Endothelial cell of umbilical vein (primary cell): ENCODE results near the gene ALDOA. TPM values are rescaled to one million over a fixed set of nuclear protein-coding genes. Genes with fewer than 3 reads are reported as not detected.

Source experiments
- BruUV-seq: library from RNA; stranded (reverse); fragments of 400-500 nt; replicated peaks from 2 replicates; lab custom pipeline; 2021; lab: Mats Ljungman, UMichigan
- CTCF ChIA-PET: fragments of 300-600, 350-600 bp; sonication (Branson Sonifier 250); formaldehyde crosslinking; loops from one replicate; lab custom pipeline; 2021; ENCODE audit warnings: antibody characterized with exemption, inconsistent platforms; lab: Charles Lee
- POLR2A ChIA-PET: fragments of 300-600, 350-600 bp; sonication (Branson Sonifier 250); formaldehyde crosslinking; loops from one replicate; lab custom pipeline; 2021; ENCODE audit warnings: antibody characterized with exemption, inconsistent platforms; lab: Charles Lee
- DNase-seq: peaks from one replicate; pipeline ENCODE4 v3.0.0-alpha.2; 2011; ENCODE audit warnings: low read depth, low spot score
- FAIRE-seq: peaks from 2 replicates; lab custom pipeline; 2011; peaks lifted over from hg19 to GRCh38; lab: Jason Lieb, UNC
- H2AFZ ChIP-seq: 2 replicates; pipeline ENCODE4 v1.6.0; 2012; ENCODE audit warnings: low read depth, low read length, control low read depth, inconsistent platforms
- H3K27ac ChIP-seq: 2 replicates; pipeline ENCODE4 v1.5.1; 2011; ENCODE audit warnings: low read depth, mild to moderate bottlenecking, control low read depth, low read length, moderate library complexity; ENCODE audit not compliant: insufficient read depth
- H3K27me3 ChIP-seq, 2 experiments: 2 replicates each; pipeline versions ENCODE4 v1.6.0 to v1.6.1; 2011; ENCODE audit warnings: low read length in 2 of 2, mixed read lengths in 1 of 2; ENCODE audit not compliant: control insufficient read depth in 2 of 2, insufficient read depth in 2 of 2
- H3K36me3 ChIP-seq, 2 experiments: 2 replicates in 1 of 2; 3 replicates in 1 of 2; pipeline ENCODE4 v1.5.1; 2011; ENCODE audit warnings: low read length in 2 of 2, mild to moderate bottlenecking in 1 of 2, moderate library complexity in 1 of 2; ENCODE audit not compliant: control insufficient read depth in 2 of 2, insufficient read depth in 2 of 2; ENCODE audit errors: extremely low read depth in 1 of 2
- H3K4me1 ChIP-seq: 3 replicates; pipeline ENCODE4 v1.5.1; 2011; ENCODE audit warnings: mild to moderate bottlenecking, low read length; ENCODE audit not compliant: control insufficient read depth, insufficient read depth; ENCODE audit errors: extremely low read depth
- H3K4me2 ChIP-seq: 2 replicates; pipeline ENCODE4 v1.6.1; 2011; ENCODE audit warnings: low read length, control low read depth, mixed read lengths; ENCODE audit not compliant: insufficient read depth
- H3K4me3 ChIP-seq, 3 experiments: fragments of 200-600 bp in 1 of 3; sonication (generic), shearing (Covaris generic) in 1 of 3; replicated peaks in 1 of 3; 2 replicates each; pipeline ENCODE4 v1.5.1; 2011 to 2016; ENCODE audit warnings: control low read depth in 3 of 3, low read length in 3 of 3, mild to moderate bottlenecking in 2 of 3, inconsistent platforms in 1 of 3, low read depth in 1 of 3, moderate library complexity in 1 of 3; ENCODE audit not compliant: insufficient read depth in 1 of 3
- H3K79me2 ChIP-seq: 2 replicates; pipeline ENCODE4 v1.6.0; 2012; ENCODE audit warnings: low read length, inconsistent platforms; ENCODE audit not compliant: control insufficient read depth, insufficient read depth
- H3K9ac ChIP-seq: replicated peaks from 2 replicates; pipeline ENCODE3; 2011; ENCODE audit warnings: low read length, control low read depth; ENCODE audit not compliant: insufficient read depth; ENCODE audit errors: extremely low read depth
- H3K9me1 ChIP-seq: replicated peaks from 3 replicates; pipeline ENCODE4 v1.6.0; 2011; ENCODE audit warnings: mild to moderate bottlenecking, low read length; ENCODE audit not compliant: control insufficient read depth, insufficient read depth; ENCODE audit errors: extremely low read depth
- H3K9me3 ChIP-seq: replicated peaks from 2 replicates; pipeline ENCODE4 v1.5.1; 2012; ENCODE audit warnings: low read length, inconsistent platforms; ENCODE audit not compliant: control insufficient read depth, insufficient read depth
- H4K20me1 ChIP-seq: replicated peaks from 2 replicates; pipeline ENCODE3; 2011; ENCODE audit warnings: mild to moderate bottlenecking, low read length; ENCODE audit not compliant: control insufficient read depth, insufficient read depth; ENCODE audit errors: extremely low read depth
- EZH2 ChIP-seq: IDR thresholded peaks from 2 replicates; pipeline ENCODE4 v1.6.1; 2012; ENCODE audit warnings: borderline replicate concordance, low read depth, mild to moderate bottlenecking, moderate library complexity, low read length, inconsistent platforms; ENCODE audit not compliant: severe bottlenecking
- FOS ChIP-seq: IDR thresholded peaks from 2 replicates; pipeline ENCODE4 v1.6.1; 2011; ENCODE audit warnings: mild to moderate bottlenecking, low read length, moderate library complexity, borderline replicate concordance; ENCODE audit not compliant: insufficient read depth
- GATA2 ChIP-seq: IDR thresholded peaks from 2 replicates; pipeline ENCODE4 v1.7.0; 2011; ENCODE audit warnings: low read depth, mild to moderate bottlenecking, moderate library complexity, mixed read lengths, low read length; ENCODE audit not compliant: insufficient read length, insufficient read depth
- JUN ChIP-seq: IDR thresholded peaks from 2 replicates; pipeline ENCODE4 v1.6.1; 2011; ENCODE audit warnings: borderline replicate concordance, low read depth; ENCODE audit not compliant: insufficient read length, insufficient read depth
- MYC ChIP-seq: IDR thresholded peaks from one replicate; pipeline ENCODE4 v1.6.1; 2011; ENCODE audit warnings: mild to moderate bottlenecking, low read depth, low read length
- POLR2A ChIP-seq: IDR thresholded peaks from 2 replicates; pipeline ENCODE4 v1.6.1; 2012; ENCODE audit warnings: low read depth, mild to moderate bottlenecking, control low read depth, low read length
- POLR2AphosphoS5 ChIP-seq: IDR thresholded peaks from 2 replicates; pipeline ENCODE4 v1.6.1; 2012; ENCODE audit warnings: low read depth, mild to moderate bottlenecking, control low read depth, low read length, moderate library complexity; ENCODE audit not compliant: insufficient read depth
- dilution Hi-C: fragments of 300-500 bp; cut with MboI; formaldehyde crosslinking; loops from one replicate; pipeline ENCODE4 v1.15.0; 2019; ENCODE audit warnings: low sequenced_read_pairs; ENCODE audit not compliant: extremely low pct_ligation_motif_present
- intact Hi-C: fragments of 100-400 bp; cut with micrococcal nuclease; formaldehyde crosslinking; loops from one replicate; pipeline ENCODE4 v1.10.0; 2022
- polyA plus RNA-seq, 4 experiments: library from polyadenylated mRNA; depleted of rRNA in 3 of 4; stranded (reverse) in 3 of 4; unstranded in 1 of 4; fragments of >200 nt; gene quantifications; 2 replicates each; pipeline versions ENCODE4 v1.2.1 to v1.2.3, GENCODE V29; 2011 to 2012; ENCODE audit warnings: missing spikeins in 1 of 4
- total RNA-seq: library from RNA; stranded (reverse); gene quantifications from 2 replicates; pipeline ENCODE4 v1.2.3, GENCODE V29; 2021
- TF ChIP-seq, protein P1 (sequence below), 2 donors: IDR thresholded peaks; 1 replicate in 1 of 2; 2 replicates in 1 of 2; pipeline ENCODE4 v1.5.1; 2011; ENCODE audit warnings: low read length in 2 of 2, mild to moderate bottlenecking in 2 of 2, moderate library complexity in 2 of 2, control low read depth in 1 of 2, inconsistent platforms in 1 of 2, low read depth in 1 of 2; ENCODE audit not compliant: insufficient read depth in 1 of 2; ENCODE audit errors: extremely low read depth in 1 of 2
- TF ChIP-seq, protein P2 (sequence below): IDR thresholded peaks from 2 replicates; pipeline ENCODE4 v1.6.1; 2011; ENCODE audit not compliant: insufficient read depth, insufficient read length

The ALDOA gene
- total and polyA plus RNA-seq, 2 donors (not counting 3 experiments of a cell fraction or from before 2014, with no cell fraction given): 871 to 1,114 TPM

DNA sequence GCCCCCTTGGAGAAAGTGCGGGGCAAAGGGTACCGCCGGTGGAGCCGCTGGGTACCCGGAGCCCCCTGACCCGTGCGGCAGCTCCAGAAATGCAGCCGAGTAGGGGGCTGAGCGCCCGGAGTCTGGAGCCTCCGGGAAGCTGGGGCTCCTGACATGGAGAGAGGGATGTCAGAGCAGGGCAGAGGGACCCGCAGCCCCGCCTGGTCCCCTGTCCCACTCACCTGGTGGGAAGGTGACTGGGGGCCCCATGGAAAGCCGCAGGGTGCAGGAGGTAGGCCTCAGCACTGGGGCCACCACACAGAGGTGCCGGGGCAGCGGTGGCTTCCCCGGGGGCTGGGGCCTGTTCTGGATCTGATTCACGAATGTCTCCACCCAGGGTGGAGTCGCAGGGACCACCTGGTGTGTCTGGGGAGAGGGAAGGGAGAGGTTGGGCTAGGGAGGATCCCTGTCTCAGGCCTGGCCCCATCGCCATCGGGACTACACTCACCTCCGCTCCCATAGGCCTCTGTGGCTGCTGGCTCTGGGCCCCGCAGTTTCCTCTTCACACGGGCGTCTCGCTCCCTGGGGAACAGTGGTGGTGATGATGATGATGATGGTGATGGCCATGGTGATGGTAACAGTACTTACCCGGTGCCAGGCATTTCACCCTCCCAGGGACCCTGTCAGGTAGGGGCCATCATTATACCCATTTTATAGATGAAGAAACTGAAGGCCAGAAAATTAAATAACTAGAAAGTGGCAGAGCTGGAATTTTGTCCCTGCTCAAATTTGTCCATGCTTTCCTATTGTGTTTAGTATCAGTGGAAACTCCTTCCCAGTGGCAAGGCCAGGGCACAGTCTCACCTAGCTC, 21.0 kb downstream of the ALDOA start:
- no peak overlapping the region for H3K27ac ChIP-seq
- H3K4me2 ChIP-seq: no peak overlapping the region
- no peak for TF ChIP-seq JUN
- peak; percentile 11 for TF ChIP-seq POLR2AphosphoS5
- no peaks in the 10 kb centered on the region for H4K20me1 ChIP-seq
- DNase-seq (no peak), FAIRE-seq (no peak)
- no peaks in the 10 kb centered on the region for H3K9me3 ChIP-seq
- no peak overlapping the region for H2AFZ ChIP-seq
- CTCF ChIA-PET: interaction anchor here (0.7 kb wide), 1 partner anchor 10 kb away, joined by 3 read pairs; no protein-coding TSS in a partner anchor
- H3K79me2 ChIP-seq: no peaks in the 10 kb centered on the region
- dilution Hi-C loops (no loop called here), intact Hi-C loops (no loop called here)
- H3K27me3 ChIP-seq: no peaks in the 10 kb centered on the region
- no peaks in the 10 kb centered on the region for H3K9me1 ChIP-seq
- H3K4me1 ChIP-seq: peaks cover 5% of the 10 kb centered on the region
- H3K4me3 ChIP-seq: no peak overlapping the region
- peaks cover 13 to 29% of the 10 kb centered on the region in 2 experiments for H3K36me3 ChIP-seq
- no peak overlapping the region for H3K9ac ChIP-seq
- POLR2A ChIA-PET: no interaction called here
- no TSS peak for BruUV-seq

DNA sequence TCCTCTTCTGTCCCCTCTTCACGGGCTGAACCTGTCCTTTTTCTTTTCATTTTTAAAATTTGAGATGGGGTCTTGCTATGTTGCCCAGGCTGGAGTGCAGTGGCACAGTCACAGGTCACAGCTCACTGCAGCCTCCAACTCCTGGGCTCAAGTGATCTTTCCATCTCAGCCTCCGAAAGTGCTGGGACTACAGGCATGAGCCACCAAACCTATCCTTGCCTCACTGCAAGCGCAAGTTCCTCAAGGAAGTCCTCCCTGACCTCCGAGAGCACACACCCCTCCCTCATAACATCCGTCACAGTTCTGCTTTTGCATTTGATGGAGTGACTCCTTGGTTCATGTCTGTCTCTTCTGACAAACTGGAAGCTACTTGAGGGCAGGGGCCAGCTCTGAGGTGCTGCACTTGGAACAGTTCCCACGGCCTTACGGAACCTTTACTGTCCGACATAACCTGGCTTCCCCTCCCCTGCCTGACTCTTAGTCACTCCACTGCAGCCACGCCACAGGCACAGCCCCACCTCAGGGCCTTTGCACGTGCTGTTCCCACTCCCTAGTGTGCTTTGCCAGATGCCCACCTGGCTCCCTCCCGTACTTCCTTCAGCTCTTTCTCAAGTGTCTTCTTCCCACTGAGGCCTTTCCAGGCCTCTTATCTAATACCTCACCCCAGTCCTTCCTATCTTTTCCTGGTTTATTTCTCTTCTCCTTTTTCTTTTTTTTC, 21.8 kb downstream of the ALDOA start:
- no peak overlapping the region for H3K27ac ChIP-seq
- peaks cover 13 to 26% of the 10 kb centered on the region in 2 experiments for H3K36me3 ChIP-seq
- no peak overlapping the region for H3K4me2 ChIP-seq
- ChIA-PET POLR2A (interaction anchor here (0.8 kb wide), 1 partner anchor 11 kb away, joined by 3 read pairs; no protein-coding TSS in a partner anchor), CTCF (interaction anchor here (0.7 kb wide), 1 partner anchor 11 kb away, joined by 3 read pairs; no protein-coding TSS in a partner anchor)
- dilution Hi-C loops: no loop called here
- H3K9ac ChIP-seq: no peak overlapping the region
- DNase-seq: no peak
- FAIRE-seq: no peak
- H3K27me3 ChIP-seq: no peaks in the 10 kb centered on the region
- no peaks in the 10 kb centered on the region for H4K20me1 ChIP-seq
- H3K4me3 ChIP-seq: no peak overlapping the region
- no peaks in the 10 kb centered on the region for H3K79me2 ChIP-seq
- H2AFZ ChIP-seq: no peak overlapping the region
- no TSS peak for BruUV-seq
- H3K9me3 ChIP-seq: no peaks in the 10 kb centered on the region
- intact Hi-C loops: no loop called here
- H3K9me1 ChIP-seq: no peaks in the 10 kb centered on the region
- H3K4me1 ChIP-seq: peaks cover 10% of the 10 kb centered on the region
- TF ChIP-seq FOS: no peak
- TF ChIP-seq POLR2A: no peak
- TF ChIP-seq GATA2: no peak
- no peak for TF ChIP-seq POLR2AphosphoS5
- TF ChIP-seq MYC: no peak
- no peak for TF ChIP-seq EZH2
- TF ChIP-seq, protein P1, sequence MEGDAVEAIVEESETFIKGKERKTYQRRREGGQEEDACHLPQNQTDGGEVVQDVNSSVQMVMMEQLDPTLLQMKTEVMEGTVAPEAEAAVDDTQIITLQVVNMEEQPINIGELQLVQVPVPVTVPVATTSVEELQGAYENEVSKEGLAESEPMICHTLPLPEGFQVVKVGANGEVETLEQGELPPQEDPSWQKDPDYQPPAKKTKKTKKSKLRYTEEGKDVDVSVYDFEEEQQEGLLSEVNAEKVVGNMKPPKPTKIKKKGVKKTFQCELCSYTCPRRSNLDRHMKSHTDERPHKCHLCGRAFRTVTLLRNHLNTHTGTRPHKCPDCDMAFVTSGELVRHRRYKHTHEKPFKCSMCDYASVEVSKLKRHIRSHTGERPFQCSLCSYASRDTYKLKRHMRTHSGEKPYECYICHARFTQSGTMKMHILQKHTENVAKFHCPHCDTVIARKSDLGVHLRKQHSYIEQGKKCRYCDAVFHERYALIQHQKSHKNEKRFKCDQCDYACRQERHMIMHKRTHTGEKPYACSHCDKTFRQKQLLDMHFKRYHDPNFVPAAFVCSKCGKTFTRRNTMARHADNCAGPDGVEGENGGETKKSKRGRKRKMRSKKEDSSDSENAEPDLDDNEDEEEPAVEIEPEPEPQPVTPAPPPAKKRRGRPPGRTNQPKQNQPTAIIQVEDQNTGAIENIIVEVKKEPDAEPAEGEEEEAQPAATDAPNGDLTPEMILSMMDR (IDR thresholded peaks at IDR 0.05; ENCODE audit: extremely low read depth in 1 of 2, insufficient read depth in 1 of 2, low read depth in 1 of 2, low read length in 2 of 2): no peak
- TF ChIP-seq JUN: no peak
- TF ChIP-seq, protein P2, sequence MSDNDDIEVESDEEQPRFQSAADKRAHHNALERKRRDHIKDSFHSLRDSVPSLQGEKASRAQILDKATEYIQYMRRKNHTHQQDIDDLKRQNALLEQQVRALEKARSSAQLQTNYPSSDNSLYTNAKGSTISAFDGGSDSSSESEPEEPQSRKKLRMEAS: no peak
